ENCODE data around the gene PYGM. TPM values are rescaled to one million over a fixed set of nuclear protein-coding genes. Genes with fewer than 3 reads are reported as not detected.

PYGM gene
- total RNA-seq, 1 donor from 2014 or later = 1.8 TPM

DNA sequence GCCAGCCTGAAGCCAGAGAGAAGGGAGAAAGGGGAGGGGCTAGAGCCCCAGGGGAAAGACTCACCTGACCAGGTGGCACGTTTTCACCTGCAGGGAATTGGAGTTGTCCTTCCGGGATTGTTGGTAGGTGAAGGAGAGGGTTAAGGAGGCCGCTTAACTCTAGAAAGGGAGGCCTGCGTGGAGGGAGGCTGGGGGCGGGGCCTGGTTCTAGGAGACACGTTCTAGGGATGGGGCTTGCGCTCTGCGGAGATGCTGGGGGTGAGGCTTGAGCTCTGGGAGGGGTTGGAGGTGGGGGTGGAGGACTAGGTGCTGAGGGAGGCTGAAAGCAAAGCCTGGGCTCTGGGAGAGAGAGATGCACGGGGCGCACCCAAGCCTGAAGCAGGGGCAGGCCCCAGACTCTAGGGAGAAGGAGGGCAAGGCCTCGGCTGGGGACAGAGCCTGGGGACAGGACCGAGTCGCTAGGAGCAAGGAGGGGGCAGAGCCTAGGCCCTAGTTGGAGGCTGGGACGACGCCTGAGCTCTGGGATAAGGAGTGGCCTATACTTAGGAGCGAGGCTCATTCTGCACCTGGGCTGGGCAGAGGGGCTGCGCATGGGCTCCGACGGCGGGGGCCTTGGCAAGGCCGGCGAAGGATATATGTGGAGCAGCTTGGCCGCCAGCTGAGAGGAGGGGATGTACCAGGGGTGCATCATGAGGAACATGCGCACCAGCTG lies 18.2 kb downstream of the PYGM start:
- no peak for DNase-seq (ENCODE audit: low spot score)

GRCh38 chr11:64739871-64740270 lies 19.9 kb downstream of the PYGM start:
- DNase-seq (ENCODE audit: low spot score) = no peak

DNA sequence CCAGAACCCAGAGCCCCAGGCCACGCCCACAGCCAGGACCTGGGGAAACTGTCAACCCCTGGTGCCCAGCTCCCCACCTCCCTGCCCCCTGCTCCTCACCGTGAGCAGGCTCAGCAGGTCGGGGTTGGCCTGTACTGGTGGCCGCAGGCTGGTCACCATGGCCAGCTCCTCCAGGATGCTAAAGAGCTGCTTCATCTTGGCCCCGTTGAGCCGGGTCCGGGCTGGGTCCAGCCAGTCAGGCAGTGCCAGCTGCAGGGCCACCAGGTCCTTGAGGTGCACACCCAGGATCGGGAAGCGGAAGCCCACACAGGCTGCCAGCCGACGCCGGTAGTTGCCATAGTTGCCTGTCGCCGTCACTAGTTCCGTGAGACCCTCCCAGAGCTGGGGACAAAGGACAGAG lies 23.1 kb downstream of the PYGM start:
- no peak for DNase-seq (ENCODE audit: low spot score)

- DNase-seq (ENCODE audit: low spot score) = no peak
Measured at GRCh38 chr11:64735725-64736259, 24.0 kb downstream of the PYGM start.

DNA sequence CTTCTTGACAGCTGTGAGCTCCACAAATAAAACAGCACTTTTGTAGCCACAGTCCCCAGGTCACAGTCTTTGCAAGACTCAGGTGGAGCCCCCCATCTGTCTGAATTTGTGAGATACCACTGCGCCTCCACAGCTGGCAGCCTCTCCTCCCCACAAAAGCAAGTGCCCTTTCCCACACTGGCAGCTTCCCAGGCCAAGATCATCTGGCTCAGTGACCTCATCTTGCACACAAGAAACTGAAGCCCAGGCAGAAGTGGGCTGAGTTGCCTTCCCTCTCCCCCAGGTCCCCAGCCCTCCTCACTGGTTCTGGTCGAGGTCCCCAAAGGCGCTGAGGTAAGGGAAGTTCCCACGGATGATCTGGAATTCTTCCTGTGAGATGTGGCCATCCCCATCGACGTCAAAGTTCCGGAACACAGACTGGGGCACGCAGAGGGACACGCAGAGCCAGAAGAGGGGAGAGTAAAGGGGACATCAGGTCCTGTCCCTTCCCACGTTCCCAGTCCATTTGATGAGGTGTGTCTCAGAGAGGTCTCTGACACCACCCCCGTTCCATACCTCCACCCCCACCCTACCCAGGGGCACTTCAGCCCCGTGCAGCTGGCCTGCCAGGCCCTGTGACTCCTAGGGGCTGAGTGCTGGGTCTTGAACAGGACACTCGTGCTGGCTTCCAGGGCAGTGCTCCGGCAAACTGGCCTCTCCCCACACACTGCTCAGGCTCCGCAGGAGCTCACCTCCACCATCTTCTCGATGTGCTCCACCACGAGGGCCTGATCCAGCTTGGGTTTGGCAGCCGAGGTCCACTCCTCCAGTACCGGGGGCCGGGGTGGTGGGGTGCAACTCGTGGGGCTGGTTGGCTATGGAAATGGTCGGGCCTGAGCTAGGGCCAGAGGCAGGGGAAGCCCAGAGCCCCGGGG lies 24.7 kb downstream of the PYGM start:
- no peak for DNase-seq (ENCODE audit: low spot score)

DNA sequence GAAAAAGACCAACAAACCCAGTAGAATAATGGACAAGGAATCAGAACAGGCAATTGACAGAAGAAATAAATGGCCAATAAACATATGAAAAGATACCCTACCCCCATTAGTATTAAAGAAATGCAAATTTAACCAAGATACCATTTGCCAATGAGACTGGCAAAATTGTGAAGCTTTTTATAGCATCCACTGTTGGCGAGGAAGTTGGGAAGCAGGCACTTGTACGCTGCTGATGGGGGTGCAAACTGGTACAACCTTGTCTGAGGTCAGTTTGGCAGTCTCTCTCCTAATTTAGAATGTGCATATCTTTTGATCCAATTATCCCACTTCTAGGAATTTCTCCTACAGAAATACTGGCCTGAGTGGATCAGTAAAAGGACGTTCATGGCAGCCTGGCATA lies 28.2 kb downstream of the PYGM start:
- no peak for DNase-seq (ENCODE audit: low spot score)

DNA sequence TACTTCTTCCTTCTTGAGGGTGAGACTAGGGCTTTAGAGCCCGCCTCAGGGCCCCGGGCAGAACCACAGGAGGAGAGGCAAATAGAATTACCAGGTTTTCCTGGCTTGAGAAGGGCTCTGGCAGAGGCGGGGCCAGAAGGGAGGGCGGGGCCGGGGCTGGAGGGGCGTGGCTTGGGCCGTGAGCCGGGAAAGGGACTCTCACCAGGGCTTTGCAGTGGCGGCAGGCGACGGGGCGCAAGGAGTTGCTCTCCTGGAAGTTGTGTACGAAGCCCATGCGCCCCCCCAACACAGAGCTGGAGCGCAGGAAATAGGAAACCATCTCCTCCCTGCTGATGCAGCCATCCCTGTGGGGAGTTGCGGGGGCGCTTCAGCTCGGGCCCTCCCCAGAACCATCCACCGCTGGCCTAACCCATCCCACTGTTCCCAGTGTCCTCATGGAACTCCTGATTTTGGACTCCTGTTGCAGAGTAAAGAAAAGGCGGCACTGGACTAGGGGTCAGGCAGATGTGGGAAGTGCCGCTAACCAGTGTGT lies 29.9 kb downstream of the PYGM start:
- no peak for DNase-seq (ENCODE audit: low spot score)

- DNase-seq (ENCODE audit: low spot score) = no peak
Measured at GRCh38 chr11:64728757-64729365, 30.9 kb downstream of the PYGM start.

GRCh38 chr11:64726867-64727530 lies 32.8 kb downstream of the PYGM start:
- DNase-seq (ENCODE audit: low spot score) = no peak

- no peak for DNase-seq (ENCODE audit: low spot score)
Measured at GRCh38 chr11:64726211-64726641, 33.5 kb downstream of the PYGM start.

- DNase-seq (ENCODE audit: low spot score) = no peak
Measured at GRCh38 chr11:64724863-64725532, 34.8 kb downstream of the PYGM start.

- DNase-seq (ENCODE audit: low spot score) = no peak
Measured at GRCh38 chr11:64723907-64724862, 35.6 kb downstream of the PYGM start.

DNA sequence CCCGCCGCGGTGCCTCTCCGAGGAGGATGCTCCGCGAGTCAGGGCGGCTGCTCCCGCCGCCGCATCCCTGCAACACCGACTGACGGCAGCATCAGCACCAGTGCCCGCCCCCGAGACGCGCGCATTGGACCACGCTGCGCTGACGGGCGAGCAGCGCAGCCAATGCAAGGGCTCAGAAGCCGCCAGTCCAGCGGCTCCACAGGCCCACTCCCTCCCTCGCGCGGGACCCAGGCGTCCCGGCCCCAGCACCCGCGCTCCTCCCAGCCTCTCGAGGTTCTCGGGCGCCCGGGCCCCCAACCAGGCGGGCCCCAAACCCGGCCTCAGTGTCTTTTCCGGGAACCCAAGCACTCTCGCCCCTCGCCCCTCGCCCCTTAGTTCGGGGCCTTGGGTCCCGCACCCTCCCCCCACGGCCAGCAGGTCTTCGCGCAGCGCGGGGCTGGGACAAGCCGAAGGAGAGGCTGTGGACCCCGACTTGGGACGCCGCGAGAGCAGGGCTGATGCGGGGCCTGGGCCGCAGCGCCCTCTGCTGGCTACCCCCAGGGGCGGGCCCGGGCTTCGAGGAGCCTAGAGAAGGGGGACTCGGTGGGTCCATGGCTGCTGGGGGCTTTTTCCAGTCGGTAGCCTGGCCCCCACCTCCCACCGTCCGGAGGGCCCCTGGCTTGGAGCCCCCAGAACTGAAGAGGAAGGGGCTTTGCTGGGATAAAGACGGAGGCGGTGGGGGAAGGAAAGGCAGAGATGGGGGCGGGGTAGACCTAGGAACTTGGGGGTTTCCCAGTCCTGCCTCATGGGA lies 36.5 kb downstream of the PYGM start, which contains the start of gene NRXN2:
Gene NRXN2 (minus strand): TSS at position 81 of the 790 bp plus-strand sequence. CDS start 9,498 bp downstream, outside the sequence.
- DNase-seq (ENCODE audit: low spot score) = no peak

- DNase-seq (ENCODE audit: low spot score) = no peak
Measured at GRCh38 chr11:64722141-64723065, 37.4 kb downstream of the PYGM start.

DNA sequence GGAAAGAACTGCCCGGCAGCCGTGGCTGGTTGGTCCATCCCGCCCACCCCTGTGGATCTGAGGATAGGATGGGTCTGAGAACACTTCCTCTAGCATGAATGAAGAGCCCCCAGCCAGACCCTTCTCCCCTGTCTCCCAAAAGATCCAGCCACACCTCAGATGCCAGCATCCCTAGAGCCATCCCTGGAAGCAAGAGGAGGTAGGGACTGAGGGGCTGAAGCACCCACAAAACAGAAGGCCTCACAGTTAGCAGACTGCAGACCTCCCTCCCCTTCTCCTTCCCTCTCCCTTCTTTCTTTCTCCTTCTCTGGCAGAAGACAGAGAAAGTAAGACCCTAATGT lies 38.4 kb downstream of the PYGM start:
- DNase-seq (ENCODE audit: low spot score) = no peak

DNA sequence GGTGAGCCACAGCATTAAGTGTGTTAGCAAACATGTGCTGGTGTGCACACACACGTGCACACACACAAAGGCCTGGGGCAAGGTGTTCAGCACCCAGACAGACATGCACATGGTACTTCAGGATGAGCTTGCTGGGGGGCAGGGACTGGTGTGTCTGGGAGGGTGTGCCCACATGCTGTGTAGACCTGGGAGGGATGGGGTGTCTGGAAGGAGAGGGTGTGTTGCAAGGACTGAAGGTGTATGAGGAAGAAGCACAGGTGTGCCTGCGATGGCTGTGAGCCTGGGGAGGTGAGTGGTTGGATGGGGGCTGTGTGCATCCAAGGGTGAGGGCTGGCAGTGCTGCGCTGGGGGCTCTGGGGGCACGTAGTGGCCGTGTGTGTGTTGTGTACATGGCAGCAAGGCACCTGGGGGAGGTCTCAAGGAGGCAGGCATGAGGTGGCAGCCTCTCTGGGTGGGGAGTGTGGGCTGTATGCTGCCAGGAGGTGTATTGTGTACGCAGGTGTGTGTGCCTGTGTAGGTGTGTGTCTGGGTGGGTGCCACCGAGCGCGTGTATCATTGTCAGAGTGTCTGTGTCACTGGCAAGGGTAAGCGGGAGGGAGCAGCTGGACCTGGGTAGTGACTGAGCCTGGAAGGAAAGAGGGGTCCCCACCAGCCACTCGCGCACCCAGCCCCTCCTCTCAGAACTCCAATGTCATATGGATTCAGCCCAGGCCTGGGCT lies 39.0 kb downstream of the PYGM start:
- DNase-seq (ENCODE audit: low spot score) = no peak

- no peak for DNase-seq (ENCODE audit: low spot score)
Measured at GRCh38 chr11:64720167-64720566, 39.6 kb downstream of the PYGM start.
